ENCODE measurements around the gene SORCS2. TPM values are rescaled to one million over a fixed set of nuclear protein-coding genes. Genes with fewer than 3 reads are reported as not detected.

Gene SORCS2
- total and polyA plus RNA-seq, 2 of the 13 experiments (the other 11 are each of a cell fraction or from before 2014, with no cell fraction given) = 0.82 to 1.0 TPM

GRCh38 chr4:7226439-7226838 is 34.1 kb downstream of the SORCS2 start:
- ATAC-seq = no peak
- POLR2A ChIA-PET = no interaction called here

More at GRCh38 chr4:7226439-7226838, 34.1 kb downstream of the SORCS2 start:
- H3K9me3 ChIP-seq (ENCODE audit: low read length) = no peaks in the 10 kb centered on the region
- no peak for TF ChIP-seq THAP11 (CRISPR knock-in tag; IDR thresholded peaks at IDR 0.05)
- TF ChIP-seq NFKB2 (CRISPR knock-in tag; IDR thresholded peaks at IDR 0.05; ENCODE audit: borderline replicate concordance) = no peak
- no peak for TF ChIP-seq MAF1 (CRISPR knock-in tag; IDR thresholded peaks at IDR 0.05; ENCODE audit: borderline replicate concordance)
- TF ChIP-seq SALL1 (CRISPR knock-in tag; IDR thresholded peaks at IDR 0.05) = no peak
- no peak for TF ChIP-seq ZNF33B (CRISPR knock-in tag; IDR thresholded peaks at IDR 0.05)
- TF ChIP-seq ZNF770 (CRISPR knock-in tag; IDR thresholded peaks at IDR 0.05) = no peak
- TF ChIP-seq CREM (IDR thresholded peaks at IDR 0.05) = no peak
- TF ChIP-seq CREM (CRISPR knock-in tag; IDR thresholded peaks at IDR 0.05) = no peak
- TF ChIP-seq CREB3 (CRISPR knock-in tag; IDR thresholded peaks at IDR 0.05) = no peak
- TF ChIP-seq FOXP4 (CRISPR knock-in tag; IDR thresholded peaks at IDR 0.05) = no peak
- no peak for TF ChIP-seq HNF4A (CRISPR knock-in tag; IDR thresholded peaks at IDR 0.05)
- no peak for TF ChIP-seq TCF7 (IDR thresholded peaks at IDR 0.05; ENCODE audit: low read depth)
- no peak for TF ChIP-seq ZNF234 (CRISPR knock-in tag; conservative IDR thresholded peaks at IDR 0.05)
- no peak for TF ChIP-seq SAFB2 (CRISPR knock-in tag; IDR thresholded peaks at IDR 0.05; ENCODE audit: borderline replicate concordance, low read depth)
- no peak for TF ChIP-seq MTF1 (CRISPR knock-in tag; IDR thresholded peaks at IDR 0.05)
- TF ChIP-seq XRCC5 (optimal IDR thresholded peaks at IDR 0.05; ENCODE audit: low read length) = no peak
- no peak for TF ChIP-seq MYNN (CRISPR knock-in tag; IDR thresholded peaks at IDR 0.05; ENCODE audit: low read depth)
- no peak for TF ChIP-seq ZNF841 (CRISPR knock-in tag; IDR thresholded peaks at IDR 0.05; ENCODE audit: borderline replicate concordance)
- TF ChIP-seq NPAS2 (CRISPR knock-in tag; IDR thresholded peaks at IDR 0.05; ENCODE audit: borderline replicate concordance) = no peak
- no peak for TF ChIP-seq ZNF816 (CRISPR knock-in tag; IDR thresholded peaks at IDR 0.05; ENCODE audit: borderline replicate concordance)
- intact Hi-C loops (cut with micrococcal nuclease; ENCODE audit: unreplicated experiment) (no loop called here), in situ Hi-C loops (cut with HindIII; ENCODE audit: extremely low pct_ligation_motif_present, low pct_unique_long_range_greater_than_20kb) (no loop called here)
- H3K4me1 ChIP-seq (ENCODE audit: insufficient read depth, low read length) = peaks cover 9% of the 10 kb centered on the region; the same call in 1 of the 2 replicates
- CTCF ChIA-PET (ENCODE audit: low intra/inter-chr PET ratio, low total read pairs) = no interaction called here
- H3K4me2 ChIP-seq (ENCODE audit: low read depth, low read length) = no peak overlapping the region
- H3K36me3 ChIP-seq (replicated peaks in 1 of 2; ENCODE audit: control insufficient read depth in 1 of 2, insufficient read depth in 2 of 2, low read length in 2 of 2) = no peaks in the 10 kb centered on the region
- H3K27ac ChIP-seq (ENCODE audit: extremely low read length, insufficient read depth, low read length) = no peak overlapping the region
- H4K20me1 ChIP-seq (ENCODE audit: insufficient read depth, low read length) = no peaks in the 10 kb centered on the region
- H3K9ac ChIP-seq (ENCODE audit: insufficient read depth, low read depth, low read length) = no peak overlapping the region
- FAIRE-seq (no peak), DNase-seq (ENCODE audit: low spot score) (no peak)
- H3K4me3 ChIP-seq (replicated peaks in 1 of 3; ENCODE audit: insufficient read depth in 1 of 3, low read depth in 2 of 3, low read length in 3 of 3) = no peak overlapping the region
- WGBS (ENCODE audit: low lambda C conversion rate) = 33% methylated on average over 13 of the region's 22 CpGs
- BruUV-seq (replicated peaks) = no TSS peak
- no peak overlapping the region for H2AFZ ChIP-seq (ENCODE audit: low read length)
- no peaks in the 10 kb centered on the region for H3K79me2 ChIP-seq (ENCODE audit: insufficient read depth, low read length)
- peaks cover 1 to 18% of the 10 kb centered on the region in 2 experiments; a peak in 4 of 5 replicates for H3K27me3 ChIP-seq (ENCODE audit: control insufficient read depth in 1 of 2, insufficient read depth in 2 of 2, low read length in 2 of 2)
